Panc1 (cell line): Measurements from ENCODE around the gene MSH3. TPM values are rescaled to one million over a fixed set of nuclear protein-coding genes. Genes with fewer than 3 reads are reported as not detected.

Experiments used
- ATAC-seq: fragments of 200-7000 bp; cut with Tn5 transposase; 2 replicates; pipeline ENCODE4 v1.9.1; 2020; ENCODE audit warnings: mild to moderate bottlenecking, moderate library complexity
- BruUV-seq: library from RNA; stranded (reverse); fragments of 400-500 nt; replicated peaks from 2 replicates; lab custom pipeline; 2021; lab: Mats Ljungman, UMichigan
- CTCF ChIA-PET: fragments of 300-600 bp; sonication (Branson Sonifier 250); formaldehyde crosslinking; loops from one replicate; lab custom pipeline; 2022; ENCODE audit warnings: antibody characterized with exemption; lab: Charles Lee
- POLR2A ChIA-PET: fragments of 300-600 bp; sonication (Branson Sonifier 250); formaldehyde crosslinking; loops from one replicate; lab custom pipeline; 2022; ENCODE audit warnings: antibody characterized with exemption; lab: Charles Lee
- DNase-seq: peaks from one replicate; pipeline ENCODE4 v3.0.0-alpha.2; 2010; ENCODE audit warnings: low read depth, low spot score
- H3K27ac ChIP-seq: 2 replicates; pipeline ENCODE4 v1.5.1; 2011; ENCODE audit warnings: mild to moderate bottlenecking, low read length, inconsistent platforms
- H3K27me3 ChIP-seq: fragments of 200-500 bp; sonication (Bioruptor generic); 2 replicates; pipeline ENCODE4 v1.6.0; 2014; ENCODE audit warnings: low read length, inconsistent platforms; ENCODE audit not compliant: control insufficient read depth, insufficient read depth
- H3K36me3 ChIP-seq: fragments of 200-500 bp; sonication (Bioruptor generic); 2 replicates; pipeline ENCODE4 v1.5.1; 2014; ENCODE audit warnings: inconsistent platforms, mild to moderate bottlenecking, low read length, moderate library complexity; ENCODE audit not compliant: control insufficient read depth, insufficient read depth
- H3K4me1 ChIP-seq: 2 replicates; pipeline ENCODE4 v1.5.1; 2011; ENCODE audit warnings: inconsistent platforms, mild to moderate bottlenecking, low read length, moderate library complexity; ENCODE audit not compliant: control insufficient read depth, insufficient read depth
- H3K4me3 ChIP-seq, 2 experiments: 2 replicates each; pipeline ENCODE4 v1.5.1; 2011 to 2012; ENCODE audit warnings: low read depth in 2 of 2, low read length in 2 of 2, mild to moderate bottlenecking in 2 of 2, inconsistent platforms in 1 of 2, moderate library complexity in 1 of 2
- H3K9me3 ChIP-seq: fragments of 200-500 bp; sonication (Bioruptor generic); 2 replicates; pipeline ENCODE4 v1.5.1; 2014; ENCODE audit warnings: low read depth, mild to moderate bottlenecking, inconsistent platforms, low read length, moderate library complexity; ENCODE audit not compliant: control insufficient read depth, insufficient read depth
- POLR2AphosphoS5 ChIP-seq: IDR thresholded peaks from 2 replicates; pipeline ENCODE4 v1.6.1; 2012; ENCODE audit warnings: mild to moderate bottlenecking, low read depth, low read length, moderate library complexity
- SIN3A ChIP-seq: IDR thresholded peaks from 2 replicates; pipeline ENCODE4 v1.6.1; 2012; ENCODE audit warnings: low read depth, mild to moderate bottlenecking, low read length, moderate library complexity, borderline replicate concordance; ENCODE audit not compliant: insufficient read depth
- TCF7L2 ChIP-seq: IDR thresholded peaks from 2 replicates; pipeline ENCODE4 v1.6.1; 2011; ENCODE audit warnings: mild to moderate bottlenecking, low read depth, low read length, inconsistent platforms
- in situ Hi-C: cut with HindIII; loops from 2 replicates; pipeline ENCODE4 v1.10.0; 2016; ENCODE audit warnings: low sequenced_read_pairs, low pct_unique_long_range_greater_than_20kb
- intact Hi-C: fragments of 100-400 bp; cut with micrococcal nuclease; formaldehyde crosslinking; loops from one replicate; pipeline ENCODE4 v1.10.0; 2022; ENCODE audit not compliant: unreplicated experiment
- total RNA-seq: library from RNA; stranded (reverse); gene quantifications from one replicate; pipeline ENCODE4 v1.2.1, GENCODE V29; 2021; ENCODE audit not compliant: unreplicated experiment
- TF ChIP-seq, protein P1 (sequence below), 2 experiments: IDR thresholded peaks; 2 replicates each; pipeline ENCODE4 v1.6.1; 2011 to 2012; ENCODE audit warnings: low read depth in 2 of 2, control low read depth in 1 of 2, low read length in 1 of 2, mild to moderate bottlenecking in 1 of 2, moderate library complexity in 1 of 2; ENCODE audit not compliant: insufficient read depth in 1 of 2
- TF ChIP-seq, protein P2 (sequence below): fragments of 450-650 bp; IDR thresholded peaks from 2 replicates; pipeline ENCODE4 v1.5.1; 2017; ENCODE audit warnings: mild to moderate bottlenecking

The MSH3 gene
- total RNA-seq, 1 experiment from 2014 or later, result 18.9 TPM

DNA sequence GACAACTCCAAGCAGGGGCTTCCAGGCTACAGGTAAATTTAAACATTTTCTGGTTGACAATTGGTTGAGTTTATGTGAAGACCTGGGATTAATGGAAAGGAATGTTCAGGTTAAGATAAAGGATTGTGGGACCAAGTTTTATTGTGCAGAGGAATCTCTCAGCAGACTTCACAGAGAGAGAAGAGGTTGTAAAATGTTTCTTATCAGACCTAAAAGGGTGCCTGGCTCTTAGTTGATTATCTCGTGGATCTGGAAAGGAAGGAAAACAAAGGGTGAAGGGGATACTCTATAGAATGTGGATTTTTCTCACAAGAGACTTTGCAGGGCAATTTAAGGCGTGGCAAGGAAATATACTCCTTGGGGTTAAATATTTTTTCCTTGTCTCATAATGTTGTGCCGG is 209.3 kb downstream of the MSH3 start:
- BruUV-seq, result no TSS peak
- ChIA-PET CTCF (no interaction called here), POLR2A (no interaction called here)
- ATAC-seq (no peak), DNase-seq (no peak)
- in situ Hi-C loops (no loop called here), intact Hi-C loops (no loop called here)
- Histone ChIP-seq H3K4me1 (no peaks in the 10 kb centered on the region), H3K27ac (no peak overlapping the region), H3K9me3 (no peaks in the 10 kb centered on the region), H3K27me3 (no peaks in the 10 kb centered on the region), H3K36me3 (no peaks in the 10 kb centered on the region), H3K4me3 (no peak overlapping the region)
- TF ChIP-seq, protein P1, sequence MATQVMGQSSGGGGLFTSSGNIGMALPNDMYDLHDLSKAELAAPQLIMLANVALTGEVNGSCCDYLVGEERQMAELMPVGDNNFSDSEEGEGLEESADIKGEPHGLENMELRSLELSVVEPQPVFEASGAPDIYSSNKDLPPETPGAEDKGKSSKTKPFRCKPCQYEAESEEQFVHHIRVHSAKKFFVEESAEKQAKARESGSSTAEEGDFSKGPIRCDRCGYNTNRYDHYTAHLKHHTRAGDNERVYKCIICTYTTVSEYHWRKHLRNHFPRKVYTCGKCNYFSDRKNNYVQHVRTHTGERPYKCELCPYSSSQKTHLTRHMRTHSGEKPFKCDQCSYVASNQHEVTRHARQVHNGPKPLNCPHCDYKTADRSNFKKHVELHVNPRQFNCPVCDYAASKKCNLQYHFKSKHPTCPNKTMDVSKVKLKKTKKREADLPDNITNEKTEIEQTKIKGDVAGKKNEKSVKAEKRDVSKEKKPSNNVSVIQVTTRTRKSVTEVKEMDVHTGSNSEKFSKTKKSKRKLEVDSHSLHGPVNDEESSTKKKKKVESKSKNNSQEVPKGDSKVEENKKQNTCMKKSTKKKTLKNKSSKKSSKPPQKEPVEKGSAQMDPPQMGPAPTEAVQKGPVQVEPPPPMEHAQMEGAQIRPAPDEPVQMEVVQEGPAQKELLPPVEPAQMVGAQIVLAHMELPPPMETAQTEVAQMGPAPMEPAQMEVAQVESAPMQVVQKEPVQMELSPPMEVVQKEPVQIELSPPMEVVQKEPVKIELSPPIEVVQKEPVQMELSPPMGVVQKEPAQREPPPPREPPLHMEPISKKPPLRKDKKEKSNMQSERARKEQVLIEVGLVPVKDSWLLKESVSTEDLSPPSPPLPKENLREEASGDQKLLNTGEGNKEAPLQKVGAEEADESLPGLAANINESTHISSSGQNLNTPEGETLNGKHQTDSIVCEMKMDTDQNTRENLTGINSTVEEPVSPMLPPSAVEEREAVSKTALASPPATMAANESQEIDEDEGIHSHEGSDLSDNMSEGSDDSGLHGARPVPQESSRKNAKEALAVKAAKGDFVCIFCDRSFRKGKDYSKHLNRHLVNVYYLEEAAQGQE (IDR thresholded peaks at IDR 0.05; ENCODE audit: insufficient read depth in 1 of 2, low read depth in 2 of 2, low read length in 1 of 2), result no peak
- TF ChIP-seq TCF7L2, result no peak
- TF ChIP-seq, protein P2, sequence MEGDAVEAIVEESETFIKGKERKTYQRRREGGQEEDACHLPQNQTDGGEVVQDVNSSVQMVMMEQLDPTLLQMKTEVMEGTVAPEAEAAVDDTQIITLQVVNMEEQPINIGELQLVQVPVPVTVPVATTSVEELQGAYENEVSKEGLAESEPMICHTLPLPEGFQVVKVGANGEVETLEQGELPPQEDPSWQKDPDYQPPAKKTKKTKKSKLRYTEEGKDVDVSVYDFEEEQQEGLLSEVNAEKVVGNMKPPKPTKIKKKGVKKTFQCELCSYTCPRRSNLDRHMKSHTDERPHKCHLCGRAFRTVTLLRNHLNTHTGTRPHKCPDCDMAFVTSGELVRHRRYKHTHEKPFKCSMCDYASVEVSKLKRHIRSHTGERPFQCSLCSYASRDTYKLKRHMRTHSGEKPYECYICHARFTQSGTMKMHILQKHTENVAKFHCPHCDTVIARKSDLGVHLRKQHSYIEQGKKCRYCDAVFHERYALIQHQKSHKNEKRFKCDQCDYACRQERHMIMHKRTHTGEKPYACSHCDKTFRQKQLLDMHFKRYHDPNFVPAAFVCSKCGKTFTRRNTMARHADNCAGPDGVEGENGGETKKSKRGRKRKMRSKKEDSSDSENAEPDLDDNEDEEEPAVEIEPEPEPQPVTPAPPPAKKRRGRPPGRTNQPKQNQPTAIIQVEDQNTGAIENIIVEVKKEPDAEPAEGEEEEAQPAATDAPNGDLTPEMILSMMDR, result no peak
- no peak for TF ChIP-seq SIN3A
- TF ChIP-seq POLR2AphosphoS5, result no peak

DNA sequence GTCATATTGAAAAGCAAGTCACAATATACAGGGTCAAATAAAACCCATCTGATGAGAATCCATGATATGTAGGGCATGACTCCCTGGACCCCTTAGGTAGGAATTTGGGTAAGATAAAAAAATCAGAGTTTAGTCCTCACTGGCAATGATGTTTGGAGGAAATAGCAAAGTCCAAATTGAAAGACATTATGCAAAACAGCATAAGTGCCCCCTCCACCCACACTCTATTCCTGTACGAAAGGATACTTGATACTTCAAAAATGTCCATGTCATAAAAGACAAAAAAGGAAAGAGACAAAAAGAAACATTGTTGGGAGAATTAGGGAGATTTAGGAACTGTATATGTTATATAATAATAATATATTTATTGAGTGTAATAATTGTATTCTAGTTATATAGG is 209.7 kb downstream of the MSH3 start:
- H3K4me1 ChIP-seq, result no peaks in the 10 kb centered on the region
- no peak overlapping the region for H3K4me3 ChIP-seq
- ATAC-seq (no peak), DNase-seq (no peak)
- H3K27ac ChIP-seq, result no peak overlapping the region
- H3K27me3 ChIP-seq, result no peaks in the 10 kb centered on the region
- POLR2A ChIA-PET, result no interaction called here
- CTCF ChIA-PET, result no interaction called here
- TF ChIP-seq POLR2AphosphoS5 (no peak), SIN3A (no peak), TCF7L2 (no peak)
- TF ChIP-seq, protein P1 (IDR thresholded peaks at IDR 0.05; ENCODE audit: insufficient read depth in 1 of 2, low read depth in 2 of 2, low read length in 1 of 2), result no peak
- TF ChIP-seq, protein P2, result no peak
- intact Hi-C loops (no loop called here), in situ Hi-C loops (no loop called here)
- no TSS peak for BruUV-seq
- no peaks in the 10 kb centered on the region for H3K36me3 ChIP-seq
- H3K9me3 ChIP-seq, result no peaks in the 10 kb centered on the region
